Measurements from ENCODE around the gene ABHD8.
A peak's percentile ranks its signal among the peaks of the same experiment; 100 is the strongest.
"Not testable (repeated sequence)": the region's sequence is repeated elsewhere in the genome, so short reads cannot be mapped to it uniquely, and the experiment has no call there.

The ABHD8 gene

GRCh38 chr19:17320435-17320834 lies 17.2 kb upstream of the ABHD8 start:
- DNase-seq, result no peak

GRCh38 chr19:17319473-17320238 lies 16.4 kb upstream of the ABHD8 start:
- DNase-seq, result no peak

DNA sequence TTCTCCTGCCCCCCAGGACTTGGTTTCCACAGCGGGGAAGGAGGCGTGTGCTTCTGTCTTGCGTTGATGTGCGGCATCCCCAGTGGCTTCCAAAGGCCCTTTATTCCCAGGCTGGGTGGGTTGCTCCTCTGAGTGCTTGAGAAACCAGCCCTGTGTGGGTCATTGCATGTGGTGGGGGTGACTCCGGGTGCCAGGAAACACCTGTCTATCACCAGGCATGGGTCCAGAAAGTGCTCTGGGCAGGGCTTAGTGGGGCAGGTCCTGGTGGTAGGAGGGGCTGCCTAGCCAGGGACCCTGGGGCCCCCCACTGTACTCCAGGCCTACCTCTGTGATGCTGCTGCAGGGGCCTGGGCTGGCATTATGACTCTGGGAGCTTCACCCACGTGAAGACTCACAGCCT lies 15.7 kb upstream of the ABHD8 start:
- no peak for DNase-seq

GRCh38 chr19:17314007-17314593 lies 10.9 kb upstream of the ABHD8 start:
- DNase-seq, result no peak

GRCh38 chr19:17312189-17313113 lies 9.2 kb upstream of the ABHD8 start:
- DNase-seq, result no peak

DNA sequence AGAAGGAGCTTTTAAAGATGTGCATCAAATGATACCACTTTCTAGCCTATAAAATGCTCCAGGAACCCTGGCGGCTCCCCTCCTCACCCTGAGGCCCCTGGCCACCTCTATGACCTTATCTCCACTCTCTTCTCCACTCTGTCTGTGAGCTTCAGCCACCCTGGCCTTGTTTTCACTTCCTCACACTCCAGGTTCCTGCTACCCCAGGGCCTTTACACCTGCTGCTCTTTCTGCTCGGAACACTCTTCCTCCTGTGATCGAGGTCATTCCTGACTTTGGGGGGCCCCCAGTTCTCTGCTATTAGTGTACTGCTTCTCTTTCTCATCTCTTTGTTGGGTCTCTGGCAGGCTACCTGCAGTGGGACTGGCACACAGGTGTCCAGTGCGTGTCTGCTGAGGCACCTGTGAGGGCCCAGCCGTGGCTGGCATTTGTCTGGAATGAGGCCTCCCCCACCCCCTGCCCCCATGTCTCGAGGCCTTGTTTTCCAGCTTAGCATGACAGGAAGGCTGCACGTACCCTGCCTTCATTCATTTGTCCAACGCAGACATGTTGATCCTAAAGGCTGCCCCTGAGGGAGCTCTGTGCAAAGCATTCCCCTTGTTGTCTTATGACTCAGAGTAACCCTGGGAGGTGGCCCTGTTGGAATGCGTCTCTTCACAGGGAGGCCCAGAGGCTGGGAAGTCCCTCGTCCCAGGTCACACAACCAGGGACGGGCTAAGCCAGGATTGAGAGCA lies 8.4 kb upstream of the ABHD8 start:
- no peak for DNase-seq

DNA sequence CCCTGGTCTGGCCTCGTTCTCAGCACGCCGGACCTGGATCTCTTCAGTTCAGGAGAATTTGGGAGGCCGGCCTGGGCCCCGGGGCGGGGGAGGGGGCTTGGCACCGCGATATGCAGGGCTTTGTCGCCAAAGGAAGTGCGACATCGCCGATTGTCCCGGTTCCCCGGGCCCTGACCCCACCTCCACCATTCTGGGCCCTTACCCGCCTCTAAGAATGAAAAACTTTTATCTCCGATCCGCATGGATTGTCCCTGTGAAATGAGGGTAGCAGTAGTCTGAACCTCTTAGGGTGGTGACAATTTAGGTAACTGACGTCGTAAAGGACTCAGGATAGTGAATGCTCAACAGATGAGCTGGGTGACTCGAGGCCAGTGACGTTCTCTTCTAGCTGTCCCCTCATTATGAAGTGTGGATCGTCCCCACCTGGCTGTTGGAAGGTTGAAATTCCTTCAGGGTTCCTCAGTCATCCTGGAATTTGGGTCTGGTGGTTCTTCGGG lies 6.8 kb upstream of the ABHD8 start:
- no peak for DNase-seq

GRCh38 chr19:17309198-17309964 lies 6.2 kb upstream of the ABHD8 start, which contains the start of gene DDA1:
Gene DDA1, plus strand, starts transcription at chr19:17309563. Its CDS starts 92 bp downstream, at chr19:17309655.
- DNase-seq, result peak; percentile 100

DNA sequence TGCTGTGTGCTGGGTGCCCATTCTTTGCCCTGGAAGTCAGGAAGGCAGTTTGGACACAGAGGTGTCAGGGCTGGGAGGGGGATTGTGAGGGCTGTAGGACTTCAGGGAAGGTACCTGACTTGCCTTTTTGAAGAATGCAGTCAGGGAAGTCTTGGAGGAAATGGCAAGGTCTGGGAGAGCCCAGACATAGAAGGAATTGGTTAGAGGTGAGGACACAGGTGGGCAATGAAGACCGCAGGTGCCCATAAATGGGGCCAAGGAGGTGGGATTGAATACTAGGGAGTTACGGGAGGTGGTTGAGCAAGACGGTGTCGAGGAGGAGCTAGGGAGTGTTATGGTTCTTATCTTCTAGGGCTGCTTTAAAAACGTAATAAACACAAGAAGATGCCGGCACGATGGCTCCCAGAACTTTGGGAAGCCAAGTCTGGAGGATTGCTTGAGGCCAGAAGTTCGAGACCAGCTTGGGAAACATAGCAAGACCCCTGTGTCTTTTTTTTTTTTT lies 4.7 kb upstream of the ABHD8 start:
- no peak for DNase-seq

DNA sequence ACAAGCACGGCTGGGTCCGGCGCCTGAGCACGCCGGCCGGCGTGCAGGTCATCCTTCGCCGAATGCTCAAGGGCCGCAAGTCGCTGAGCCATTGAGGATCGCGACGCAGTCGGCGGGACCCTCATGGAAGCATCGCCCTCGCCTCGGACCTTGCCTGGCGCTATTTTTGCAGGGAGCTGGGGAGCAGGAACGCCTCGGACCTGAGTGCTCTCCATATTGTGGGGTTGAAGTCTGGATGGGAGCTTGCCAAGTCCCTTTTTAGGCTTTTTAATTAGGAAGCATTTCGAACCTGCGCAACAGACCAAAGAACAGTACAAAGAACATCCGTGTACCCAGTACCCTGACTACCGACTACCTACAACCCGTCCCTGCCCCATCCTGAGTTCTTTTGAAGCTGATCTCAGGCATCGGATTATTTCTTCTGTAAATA lies 3.1 kb upstream of the ABHD8 start:
- DNase-seq, result peak; percentile 35

DNA sequence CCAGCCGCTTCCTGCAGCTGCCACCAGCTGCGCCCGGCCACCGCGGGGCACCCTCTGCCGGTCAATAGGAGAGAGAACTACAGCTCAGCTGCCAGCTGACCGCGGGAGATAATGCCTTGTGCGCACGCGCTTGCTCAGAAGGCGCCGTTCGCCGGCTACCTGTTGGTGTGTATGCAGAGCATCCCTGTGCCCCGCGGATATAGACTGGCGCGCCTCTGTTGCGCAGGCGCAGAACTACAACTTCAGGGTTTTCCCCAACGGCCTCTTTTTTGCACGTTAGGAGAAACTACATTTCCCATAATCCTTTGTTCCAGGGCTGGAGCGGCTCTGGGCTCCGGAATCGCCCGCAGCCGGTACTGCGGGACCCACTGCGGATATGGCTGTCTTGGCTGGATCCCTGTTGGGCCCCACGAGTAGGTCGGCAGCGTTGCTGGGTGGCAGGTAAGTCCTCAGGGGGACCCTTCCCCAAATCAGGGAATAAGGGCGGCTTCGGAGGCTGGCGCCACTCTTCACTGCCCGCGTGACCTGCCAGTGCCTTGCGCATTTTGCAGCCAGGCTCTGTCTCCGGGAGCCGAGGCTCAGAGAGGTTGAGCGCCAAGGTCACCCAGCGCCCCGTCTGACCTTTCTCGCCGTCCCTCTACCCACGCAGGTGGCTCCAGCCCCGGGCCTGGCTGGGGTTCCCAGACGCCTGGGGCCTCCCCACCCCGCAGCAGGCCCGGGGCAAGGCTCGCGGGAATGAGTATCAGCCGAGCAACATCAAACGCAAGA lies 2.5 kb upstream of the ABHD8 start, which contains the start of gene MRPL34:
MRPL34 (plus strand) TSS at position 356 of the 768 bp plus-strand sequence; CDS start at position 377, 21 bp downstream.
- peak; percentile 100 for DNase-seq

DNA sequence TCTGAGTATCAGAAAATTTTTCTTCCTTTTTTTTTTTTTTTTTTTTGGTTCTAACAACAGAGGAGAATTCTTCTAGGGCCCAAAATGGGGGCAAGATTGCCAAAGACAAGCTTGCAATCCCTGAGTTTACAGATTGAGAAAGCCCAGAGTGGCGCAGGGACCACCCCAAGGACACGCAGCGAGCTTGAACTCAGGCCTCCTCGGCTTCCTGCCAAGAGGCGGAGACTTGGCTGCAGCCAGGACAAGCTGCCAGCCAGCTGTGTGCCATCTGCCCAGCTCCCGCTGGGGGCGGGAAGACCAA lies 1.9 kb upstream of the ABHD8 start:
- no peak for DNase-seq

GRCh38 chr19:17304386-17305215 lies 1.4 kb upstream of the ABHD8 start:
- DNase-seq, result no peak

DNA sequence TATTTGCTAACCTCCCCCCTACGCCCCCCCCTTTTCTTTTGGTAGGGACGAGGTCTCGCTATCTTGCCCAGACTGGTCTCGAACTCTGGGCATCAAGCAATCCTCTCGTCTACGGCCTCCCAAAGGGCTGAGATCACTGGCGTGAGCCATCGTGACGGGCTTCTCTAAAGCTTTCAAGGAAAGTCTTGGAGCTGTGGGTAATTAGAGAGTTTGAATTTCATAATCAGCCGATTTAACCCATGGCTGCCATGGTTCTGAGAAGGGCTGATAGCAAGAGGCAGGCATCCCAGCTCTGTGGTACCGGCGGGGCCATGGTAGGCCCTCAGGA lies 679 bp upstream of the ABHD8 start:
- no peak for DNase-seq

- DNase-seq, result no peak
Measured at GRCh38 chr19:17302391-17303166, 646 bp downstream of the ABHD8 start.

GRCh38 chr19:17300992-17301619 lies 2.1 kb downstream of the ABHD8 start:
- no peak for DNase-seq

- DNase-seq, result no peak
Measured at GRCh38 chr19:17296976-17297375, 6.2 kb downstream of the ABHD8 start.

DNA sequence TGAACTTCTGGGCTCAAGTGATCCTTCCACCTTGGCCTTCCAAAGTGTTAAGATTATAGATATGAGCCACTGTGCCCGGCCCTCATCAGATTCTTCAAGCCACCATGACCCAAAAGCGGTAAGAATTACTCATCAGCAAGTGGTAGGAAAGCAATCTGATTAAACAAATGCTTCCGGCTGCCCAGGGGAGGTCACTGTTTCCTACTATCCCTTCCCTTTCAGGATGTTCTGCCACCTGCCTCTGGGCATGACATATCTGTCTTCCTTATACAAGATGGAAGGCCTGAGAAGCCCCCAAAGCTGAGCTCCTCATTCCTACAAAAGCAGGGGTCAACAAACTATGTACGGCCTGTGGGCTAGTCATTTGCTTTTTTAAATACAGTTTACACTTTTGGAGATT lies 7.0 kb downstream of the ABHD8 start:
- peak; percentile 55 for DNase-seq

GRCh38 chr19:17295551-17295950 lies 7.7 kb downstream of the ABHD8 start:
- not testable (repeated sequence) for DNase-seq
